HG02943 (cell line): ENCODE data around the gene PNKD.

ENCODE experiments used
- ATAC-seq: cut with Tn5 transposase; IDR thresholded peaks from one replicate; pipeline ENCODE4 v1.9.1; 2021; ENCODE audit warnings: mild to moderate bottlenecking, low read depth, moderate library complexity; ENCODE audit not compliant: unreplicated experiment

The PNKD gene

DNA sequence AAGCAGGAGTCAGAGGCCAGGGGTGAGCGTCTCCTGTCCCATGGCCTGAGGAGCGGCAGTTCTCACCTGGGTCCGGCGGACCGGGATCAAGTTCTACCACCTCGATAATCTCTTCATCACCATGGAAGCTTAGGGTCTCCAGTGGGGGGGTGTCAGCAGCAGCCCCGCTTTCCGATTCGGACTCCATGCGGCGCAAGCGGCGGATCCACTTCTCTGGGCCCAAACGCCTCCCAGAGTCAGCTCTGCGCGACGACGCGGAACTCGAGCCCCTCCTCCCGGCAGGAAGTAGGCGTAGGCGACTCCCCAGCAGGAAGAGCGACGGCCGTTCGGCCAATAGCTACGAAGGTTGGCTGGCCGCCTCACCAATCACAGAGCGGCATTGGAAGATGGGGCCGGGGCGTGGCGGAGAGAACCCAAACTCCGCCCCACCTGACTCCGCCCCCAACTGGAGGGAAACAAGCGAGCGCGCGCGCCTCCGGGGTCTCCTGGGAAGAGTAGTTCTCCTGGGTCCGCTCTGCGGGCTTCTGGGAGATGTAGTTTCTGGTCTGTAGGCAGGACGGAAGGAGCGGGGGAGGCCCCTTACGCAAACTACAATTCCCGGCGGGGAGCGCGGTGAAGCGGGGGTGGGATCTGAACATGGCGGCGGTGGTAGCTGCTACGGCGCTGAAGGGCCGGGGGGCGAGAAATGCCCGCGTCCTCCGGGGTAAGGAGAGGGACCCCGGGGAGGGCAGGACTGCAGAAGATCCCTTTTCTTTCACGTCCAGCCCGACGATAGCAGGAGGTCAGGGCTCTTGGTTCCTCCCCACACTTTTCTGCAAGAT is at the start of gene PNKD, which contains the start of gene AAMP:
Gene PNKD (plus strand): TSS at position 620 of the 821 bp plus-strand sequence. CDS start 17 bp downstream, at position 637.
Gene AAMP (minus strand): TSS at position 238 of the 821 bp plus-strand sequence. CDS start 51 bp downstream, at position 187.
- ATAC-seq, result peak; percentile 88

DNA sequence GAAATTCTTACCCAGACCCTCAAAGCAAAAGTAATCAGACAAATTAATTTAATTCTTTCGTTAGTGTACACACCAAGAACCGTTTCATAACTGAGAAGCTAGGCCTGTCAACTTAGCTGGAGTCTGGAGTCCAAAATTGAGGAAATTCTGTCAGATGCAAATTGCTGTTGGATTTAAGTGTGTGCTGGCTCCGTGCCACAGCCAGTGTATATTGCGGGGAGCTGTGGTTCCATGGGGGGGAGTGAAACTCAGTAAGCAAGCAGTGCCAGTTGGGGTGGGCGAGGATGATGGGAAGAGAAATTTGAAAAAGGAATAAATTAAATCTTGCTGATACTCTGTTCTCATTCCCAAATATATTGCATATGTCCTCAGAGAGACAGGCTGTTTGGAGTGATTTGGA is 49.3 kb upstream of the PNKD start:
- no peak for ATAC-seq

GRCh38 chr2:218223046-218223445 is 47.3 kb upstream of the PNKD start:
- ATAC-seq, result no peak

DNA sequence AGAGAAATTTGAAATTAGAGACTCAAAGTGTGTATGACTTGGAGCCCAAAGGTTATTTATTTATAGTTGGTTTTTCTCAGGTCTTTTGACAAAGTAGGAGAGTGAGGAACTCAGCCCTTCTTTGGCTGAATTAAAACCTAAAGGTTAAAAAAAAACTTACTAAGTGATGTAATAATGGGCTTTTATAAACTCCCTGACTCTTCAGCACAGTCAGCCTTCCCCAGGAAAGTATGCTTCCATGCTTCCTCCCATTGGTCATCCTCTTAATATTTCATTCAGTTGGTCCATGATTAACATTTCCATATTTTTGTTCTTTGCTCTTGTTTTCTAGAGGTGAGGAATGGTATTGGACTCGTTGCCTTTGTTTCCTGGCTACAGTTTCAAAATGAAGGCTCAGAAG is 46.1 kb upstream of the PNKD start:
- ATAC-seq, result no peak

DNA sequence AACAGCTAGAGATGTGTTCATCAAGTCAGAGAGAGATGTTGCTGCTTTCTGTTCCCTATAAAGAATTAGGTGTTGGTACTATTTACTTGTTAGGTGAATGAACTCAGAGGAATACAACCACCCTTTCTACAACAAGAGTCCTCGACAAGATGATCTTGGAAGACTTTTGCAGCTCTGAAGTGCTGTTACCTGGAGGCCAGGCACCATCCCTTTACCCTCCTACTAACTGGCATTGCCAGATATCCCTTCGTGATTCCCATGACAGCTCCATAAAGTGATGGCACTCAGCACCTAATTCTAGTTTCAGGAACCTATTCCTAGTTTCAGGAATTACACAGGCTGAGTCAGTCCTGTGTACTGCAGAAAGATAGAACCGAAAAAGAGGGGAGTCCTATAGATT is 43.4 kb upstream of the PNKD start:
- ATAC-seq, result no peak

DNA sequence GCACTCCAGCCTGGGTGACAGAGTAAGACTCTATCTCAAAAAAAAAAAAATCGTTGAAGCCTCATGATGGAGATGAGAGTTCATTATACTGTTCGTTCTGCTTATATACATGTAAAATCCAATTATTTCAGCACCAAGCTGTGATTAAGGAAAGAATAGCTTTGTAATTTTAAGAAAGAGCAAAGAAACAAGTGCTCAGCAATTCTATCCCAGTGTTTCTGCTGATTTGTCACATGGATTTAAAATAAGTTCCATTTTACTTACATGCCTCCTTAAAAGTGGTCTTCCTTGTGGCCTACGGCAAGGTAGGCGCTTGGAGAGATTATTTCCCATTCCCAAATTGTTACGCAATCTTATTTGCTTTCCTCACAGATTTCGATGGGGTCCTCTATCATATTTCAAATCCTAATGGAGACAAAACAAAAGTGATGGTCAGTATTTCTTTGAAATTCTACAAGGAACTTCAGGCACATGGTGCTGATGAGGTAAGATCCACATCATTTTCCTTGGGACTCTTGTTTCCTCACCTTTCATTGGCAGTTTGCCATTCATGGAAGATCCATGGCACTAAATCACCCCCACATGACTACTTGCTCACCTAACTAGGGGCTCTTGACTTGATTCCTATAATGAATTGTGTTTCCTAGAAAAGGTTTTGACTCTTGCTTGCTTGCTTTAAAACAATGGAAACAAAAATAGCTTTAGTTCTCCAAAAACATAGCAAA is 41.8 kb upstream of the PNKD start:
- no peak for ATAC-seq

GRCh38 chr2:218229239-218229638 is 41.1 kb upstream of the PNKD start:
- ATAC-seq, result peak; percentile 82

GRCh38 chr2:218229851-218230250 is 40.5 kb upstream of the PNKD start:
- no peak for ATAC-seq

GRCh38 chr2:218230882-218231281 is 39.4 kb upstream of the PNKD start:
- ATAC-seq, result no peak

DNA sequence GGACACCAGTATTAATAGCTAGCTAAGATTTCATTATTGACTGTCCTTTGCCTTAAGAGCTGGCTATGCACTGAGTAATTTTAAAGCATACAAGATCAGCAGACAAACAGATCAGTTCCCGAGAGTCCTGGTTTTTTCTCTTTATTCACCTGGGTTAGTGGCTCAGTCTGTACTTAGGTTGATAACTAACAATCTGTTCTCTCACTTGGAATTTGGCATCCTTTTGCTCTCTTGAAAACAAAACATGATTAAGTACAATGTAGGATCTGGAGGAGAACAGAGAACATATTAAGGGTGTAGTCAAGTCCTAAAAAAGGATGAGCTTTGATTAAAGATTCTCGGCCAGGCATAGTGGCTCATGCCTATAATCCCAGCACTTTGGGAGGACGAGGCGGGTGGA is 36.8 kb upstream of the PNKD start:
- no peak for ATAC-seq

DNA sequence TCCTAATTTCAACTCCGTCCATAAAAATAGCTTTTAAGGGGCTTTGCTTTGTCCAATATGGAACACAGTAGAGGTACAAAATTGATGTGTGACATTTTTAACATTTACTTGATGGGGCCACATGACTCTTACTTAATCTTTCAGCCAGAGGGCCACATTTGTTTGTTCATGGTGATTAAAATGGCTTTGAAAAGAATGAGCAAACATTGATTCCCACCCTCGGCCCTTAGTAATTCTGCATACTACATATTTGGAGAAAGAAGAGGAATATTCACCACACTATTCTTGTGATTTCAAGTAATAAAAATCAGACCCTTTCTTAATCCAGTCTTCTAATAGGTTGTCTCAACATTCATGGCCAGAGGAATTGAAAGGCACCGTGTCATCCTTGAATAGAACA is 35.8 kb upstream of the PNKD start:
- no peak for ATAC-seq

DNA sequence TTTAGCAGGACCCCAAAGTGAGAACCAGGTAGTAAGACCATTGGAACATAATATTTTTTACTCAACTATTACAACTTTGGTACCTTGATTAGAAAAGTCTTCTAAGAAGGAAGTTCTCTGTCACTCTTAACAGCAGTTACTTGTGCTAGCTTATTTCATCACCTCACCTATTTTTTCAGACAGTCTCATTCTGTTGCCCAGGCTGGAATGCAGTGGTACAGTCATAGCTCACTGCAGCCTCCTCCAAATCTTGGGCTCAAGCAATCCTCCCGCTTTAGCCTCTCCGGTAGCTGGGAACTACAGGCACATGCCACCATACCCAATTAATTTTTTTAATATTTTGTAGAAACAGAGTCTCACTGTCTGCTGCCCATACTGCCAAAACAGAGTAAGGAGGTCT is 35.3 kb upstream of the PNKD start:
- no peak for ATAC-seq

- no peak for ATAC-seq
Measured at GRCh38 chr2:218236829-218237228, 33.5 kb upstream of the PNKD start.

DNA sequence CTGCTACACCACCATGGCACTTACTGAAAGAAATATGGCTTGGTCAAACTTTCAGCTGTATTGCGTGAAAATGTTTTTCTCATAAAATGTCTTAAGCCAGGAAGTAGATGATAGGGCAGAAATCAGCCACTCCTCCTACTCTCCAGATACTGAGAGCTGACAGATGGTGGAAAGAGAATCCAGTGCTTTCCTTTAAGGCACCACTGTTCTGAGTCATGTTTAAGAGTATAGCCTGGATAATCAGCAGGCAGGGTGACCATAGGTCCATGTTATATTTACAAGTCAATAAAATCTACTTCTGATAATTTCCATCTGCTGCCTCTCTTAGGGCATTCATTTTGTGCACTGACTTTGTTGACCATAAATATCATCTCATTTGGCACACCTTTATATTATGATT is 31.4 kb upstream of the PNKD start:
- ATAC-seq, result no peak

DNA sequence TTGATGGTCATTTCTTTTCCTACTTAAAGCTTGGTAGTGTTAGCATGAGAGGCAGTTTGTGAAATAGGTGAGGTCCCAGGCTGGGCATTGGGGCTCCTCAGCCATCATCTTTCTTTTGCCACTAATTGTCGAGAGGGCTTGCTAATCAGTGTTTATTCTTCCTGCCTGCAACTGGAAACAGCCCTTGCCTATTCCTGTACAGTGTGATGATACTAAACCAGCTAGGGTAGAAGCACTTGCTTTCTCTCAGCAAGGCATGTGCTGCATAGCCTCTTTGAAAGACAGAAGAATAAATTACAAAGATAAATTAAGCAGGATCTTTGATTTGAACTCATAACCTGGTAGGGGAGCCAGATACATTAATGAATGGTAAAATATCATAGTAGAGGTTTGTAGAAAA is 26.1 kb upstream of the PNKD start:
- ATAC-seq, result no peak

GRCh38 chr2:218244665-218245064 is 25.7 kb upstream of the PNKD start:
- ATAC-seq, result no peak

GRCh38 chr2:218245214-218245613 is 25.1 kb upstream of the PNKD start:
- no peak for ATAC-seq

- ATAC-seq, result no peak
Measured at GRCh38 chr2:218249691-218250090, 20.6 kb upstream of the PNKD start.

GRCh38 chr2:218252509-218253231 is 17.6 kb upstream of the PNKD start:
- no peak for ATAC-seq

- ATAC-seq, result no peak
Measured at GRCh38 chr2:218253232-218253625, 17.1 kb upstream of the PNKD start.

- ATAC-seq, result no peak
Measured at GRCh38 chr2:218255446-218255845, 14.9 kb upstream of the PNKD start.
